K562 (cell line): ENCODE data around the gene ASB2. TPM values are rescaled to one million over a fixed set of nuclear protein-coding genes. Genes with fewer than 3 reads are reported as not detected.

Experiments
- ATAC-seq: fragments of 200-7000 bp; cut with Tn5 transposase; 3 replicates; pipeline ENCODE4 v1.9.1; 2020; ENCODE audit warnings: moderate library complexity
- BruUV-seq: library from RNA; stranded (reverse); fragments of 400-500 nt; replicated peaks from 2 replicates; lab custom pipeline; 2021; lab: Mats Ljungman, UMichigan
- CTCF ChIA-PET: fragments of 300-600 bp; formaldehyde crosslinking; extraction: SDS; loops from one replicate; lab custom pipeline; 2021; ENCODE audit warnings: low intra/inter-chr PET ratio; lab: Yijun Ruan, JAX
- POLR2A ChIA-PET: fragments of 300-600, 350-650 bp; sonication (Branson Sonifier 250); formaldehyde crosslinking; extraction: SDS; loops from one replicate; lab custom pipeline; 2021; ENCODE audit warnings: antibody characterized with exemption, inconsistent platforms; lab: Yijun Ruan, JAX
- DNase-seq, 4 experiments: peaks; one replicate each; pipeline versions ENCODE4 v3.0.0 to v3.0.0-alpha.2; 2011 to 2018; ENCODE audit warnings: low spot score in 3 of 4, mixed read lengths in 3 of 4; ENCODE audit errors: extremely low read depth in 1 of 4
- FAIRE-seq: peaks from 2 replicates; lab custom pipeline; 2011; peaks lifted over from hg19 to GRCh38; lab: Jason Lieb, UNC
- H2AFZ ChIP-seq: 2 replicates; pipeline ENCODE4 v1.6.0; 2011; ENCODE audit warnings: low read depth, low read length, control low read depth, inconsistent platforms
- H3K27ac ChIP-seq: fragments of 200-600 bp; 3 replicates; pipeline ENCODE4 v1.8.0; 2011; ENCODE audit warnings: low read depth, mild to moderate bottlenecking, control low read depth, inconsistent platforms, low read length, moderate library complexity, mixed read lengths; ENCODE audit errors: extremely low read depth
- H3K27me3 ChIP-seq, 2 experiments: fragments of 300-600 bp in 1 of 2; 2 replicates in 1 of 2; 3 replicates in 1 of 2; pipeline versions ENCODE4 v1.6.0 to v1.8.0; 2011; ENCODE audit warnings: inconsistent platforms in 2 of 2, low read length in 2 of 2, mild to moderate bottlenecking in 1 of 2, mixed read lengths in 1 of 2, moderate library complexity in 1 of 2; ENCODE audit not compliant: control insufficient read depth in 2 of 2, insufficient read depth in 2 of 2
- H3K36me3 ChIP-seq: fragments of 300-600 bp; 3 replicates; pipeline ENCODE4 v1.8.0; 2011; ENCODE audit warnings: mild to moderate bottlenecking, low read length, inconsistent platforms; ENCODE audit not compliant: control insufficient read depth, insufficient read depth
- H3K4me1 ChIP-seq, 2 experiments: fragments of 200-600 bp in 1 of 2; replicated peaks in 1 of 2; 2 replicates in 1 of 2; 3 replicates in 1 of 2; pipeline versions ENCODE4 v1.5.1 to v1.8.0; 2011; ENCODE audit warnings: inconsistent platforms in 2 of 2, low read length in 2 of 2, mild to moderate bottlenecking in 1 of 2, mixed read lengths in 1 of 2, moderate library complexity in 1 of 2; ENCODE audit not compliant: control insufficient read depth in 2 of 2, insufficient read depth in 2 of 2
- H3K4me2 ChIP-seq: 2 replicates; pipeline ENCODE4 v1.6.1; 2011; ENCODE audit warnings: low read length, control low read depth, inconsistent platforms, mixed read lengths; ENCODE audit not compliant: insufficient read depth
- H3K4me3 ChIP-seq: fragments of 200-600 bp; sonication (generic), shearing (Covaris generic); 2 replicates; pipeline ENCODE4 v1.5.1; 2016; ENCODE audit warnings: control low read depth, inconsistent platforms
- H3K79me2 ChIP-seq: fragments of 200-600 bp; 3 replicates; pipeline ENCODE4 v1.8.0; 2011; ENCODE audit warnings: low read length, inconsistent platforms; ENCODE audit not compliant: control insufficient read depth, insufficient read depth
- H3K9ac ChIP-seq, 2 experiments: 2 replicates each; pipeline versions ENCODE4 v1.6.0 to v1.6.1; 2011; ENCODE audit warnings: low read depth in 2 of 2, low read length in 2 of 2, control low read depth in 1 of 2, inconsistent platforms in 1 of 2, mild to moderate bottlenecking in 1 of 2, mixed read lengths in 1 of 2; ENCODE audit not compliant: insufficient read depth in 1 of 2
- H3K9me1 ChIP-seq: one replicate; pipeline ENCODE4 v1.6.0; 2011; ENCODE audit warnings: inconsistent platforms, mild to moderate bottlenecking, low read length, moderate library complexity; ENCODE audit not compliant: control insufficient read depth, insufficient read depth
- H3K9me3 ChIP-seq: replicated peaks from 2 replicates; pipeline ENCODE4 v1.5.1; 2011; ENCODE audit warnings: low read depth, low read length, inconsistent platforms; ENCODE audit not compliant: control insufficient read depth, insufficient read depth
- H4K20me1 ChIP-seq: replicated peaks from 2 replicates; pipeline ENCODE4 v1.6.1; 2011; ENCODE audit warnings: low read length, inconsistent platforms, mixed read lengths; ENCODE audit not compliant: control insufficient read depth, insufficient read depth
- GABPA ChIP-seq: fragments of 200-800 bp; sonication (Bioruptor generic); conservative IDR thresholded peaks from 2 replicates; pipeline ENCODE4 v1.6.1; 2016; ENCODE audit warnings: low read depth, missing genetic modification characterization, missing compliant biosample characterization
- GATAD2B ChIP-seq: fragments of 450-650 bp; IDR thresholded peaks from 2 replicates; pipeline ENCODE4 v1.6.1; 2017; ENCODE audit warnings: mild to moderate bottlenecking, borderline replicate concordance
- NR2C2 ChIP-seq, 2 experiments: fragments of 200-800 bp in 1 of 2; sonication (Bioruptor generic) in 1 of 2; sonication (generic) in 1 of 2; formaldehyde crosslinking in 1 of 2; IDR thresholded peaks; 2 replicates each; pipeline versions ENCODE4 v1.6.1 to v1.8.0; 2016 to 2022; ENCODE audit warnings: mild to moderate bottlenecking in 1 of 2, missing compliant biosample characterization in 1 of 2, missing genetic modification characterization in 1 of 2, missing genetic modification reagents in 1 of 2
- WGBS: fragments of 100-300 bp; shearing (Covaris generic); methylation state at CpG from one replicate; pipeline ENCODE4 v1.1.6; 2016; ENCODE audit warnings: low coverage, mixed read lengths; ENCODE audit not compliant: insufficient coverage; ENCODE audit errors: missing lambda C conversion rate; 5-methylcytosine and 5-hydroxymethylcytosine counted together
- in situ Hi-C: fragments of 300-500 bp; cut with MboI; formaldehyde crosslinking; loops from 4 replicates; pipeline ENCODE4 v1.15.0; 2018; ENCODE audit warnings: inconsistent platforms, mixed read lengths
- intact Hi-C: fragments of 100-400 bp; cut with micrococcal nuclease; formaldehyde crosslinking; loops from 2 replicates; pipeline ENCODE4 v1.14.2; 2022
- polyA plus RNA-seq, 8 experiments: library from polyadenylated mRNA; depleted of rRNA in 4 of 8; stranded (reverse) in 5 of 8; unstranded in 3 of 8; fragments of >200 nt; fragmentation: Nextera tagmentation in 2 of 8; fragmentation: Illumina TruSeq in 1 of 8; extraction: Ambion mirVana in 2 of 8; extraction: Trizol in 1 of 8; gene quantifications; 2 replicates each; pipeline versions ENCODE4 v1.2.1 to v1.2.3, GENCODE V29; 2011 to 2014; ENCODE audit warnings: inconsistent platforms in 1 of 8, missing spikeins in 1 of 8
- total RNA-seq, 7 experiments: library from RNA; depleted of rRNA in 6 of 7; stranded (reverse); fragments of >200 nt in 6 of 7; fragmentation: Illumina TruSeq in 2 of 7; extraction: Trizol in 2 of 7; gene quantifications; 2 replicates each; pipeline versions ENCODE4 v1.2.1 to v1.2.3, GENCODE V29; 2011 to 2021; ENCODE audit warnings: low replicate concordance in 1 of 7
- TF ChIP-seq, protein P1 (sequence below), 2 experiments: fragments of 450-650 bp; formaldehyde crosslinking in 1 of 2; IDR thresholded peaks; 2 replicates each; pipeline versions ENCODE4 v1.4.0 to v1.6.1; 2014 to 2020; ENCODE audit warnings: mild to moderate bottlenecking in 2 of 2, borderline replicate concordance in 1 of 2, low read depth in 1 of 2

ASB2 gene
- total and polyA plus RNA-seq, 9 of the 15 experiments (the other 6 are each of a cell fraction or from before 2014, with no cell fraction given) = not detected

- Histone ChIP-seq H4K20me1 (no peaks in the 10 kb centered on the region), H3K9me1 (no peaks in the 10 kb centered on the region), H3K4me1 (peaks cover 0 to 8% of the 10 kb centered on the region in 2 experiments; a peak in 1 of 5 replicates), H3K4me3 (no peak overlapping the region), H2AFZ (no peak overlapping the region), H3K27me3 (peaks cover 0 to 8% of the 10 kb centered on the region in 2 experiments; a peak in 2 of 5 replicates), H3K79me2 (no peaks in the 10 kb centered on the region), H3K9ac (no peak overlapping the region), H3K27ac (no peak overlapping the region), H3K4me2 (no peak overlapping the region), H3K36me3 (no peaks in the 10 kb centered on the region), H3K9me3 (no peaks in the 10 kb centered on the region)
- FAIRE-seq = no peak
- ATAC-seq = no peak; the same call in 2 of the 3 replicates
- ChIA-PET CTCF (no interaction called here), POLR2A (no interaction called here)
- BruUV-seq = no TSS peak
- in situ Hi-C loops = no loop called here
- 0 out of 2 replicates have a peak, but pooled peaks have one; percentile 15 for TF ChIP-seq GABPA (tag)
- no peak for TF ChIP-seq GATAD2B
- TF ChIP-seq NR2C2 (CRISPR knock-in tag; IDR thresholded peaks at IDR 0.05) = no peak
- TF ChIP-seq NR2C2 (tag; IDR thresholded peaks at IDR 0.05) = peak; percentile 31; the same call in 1 of the 2 replicates
- TF ChIP-seq, protein P1, sequence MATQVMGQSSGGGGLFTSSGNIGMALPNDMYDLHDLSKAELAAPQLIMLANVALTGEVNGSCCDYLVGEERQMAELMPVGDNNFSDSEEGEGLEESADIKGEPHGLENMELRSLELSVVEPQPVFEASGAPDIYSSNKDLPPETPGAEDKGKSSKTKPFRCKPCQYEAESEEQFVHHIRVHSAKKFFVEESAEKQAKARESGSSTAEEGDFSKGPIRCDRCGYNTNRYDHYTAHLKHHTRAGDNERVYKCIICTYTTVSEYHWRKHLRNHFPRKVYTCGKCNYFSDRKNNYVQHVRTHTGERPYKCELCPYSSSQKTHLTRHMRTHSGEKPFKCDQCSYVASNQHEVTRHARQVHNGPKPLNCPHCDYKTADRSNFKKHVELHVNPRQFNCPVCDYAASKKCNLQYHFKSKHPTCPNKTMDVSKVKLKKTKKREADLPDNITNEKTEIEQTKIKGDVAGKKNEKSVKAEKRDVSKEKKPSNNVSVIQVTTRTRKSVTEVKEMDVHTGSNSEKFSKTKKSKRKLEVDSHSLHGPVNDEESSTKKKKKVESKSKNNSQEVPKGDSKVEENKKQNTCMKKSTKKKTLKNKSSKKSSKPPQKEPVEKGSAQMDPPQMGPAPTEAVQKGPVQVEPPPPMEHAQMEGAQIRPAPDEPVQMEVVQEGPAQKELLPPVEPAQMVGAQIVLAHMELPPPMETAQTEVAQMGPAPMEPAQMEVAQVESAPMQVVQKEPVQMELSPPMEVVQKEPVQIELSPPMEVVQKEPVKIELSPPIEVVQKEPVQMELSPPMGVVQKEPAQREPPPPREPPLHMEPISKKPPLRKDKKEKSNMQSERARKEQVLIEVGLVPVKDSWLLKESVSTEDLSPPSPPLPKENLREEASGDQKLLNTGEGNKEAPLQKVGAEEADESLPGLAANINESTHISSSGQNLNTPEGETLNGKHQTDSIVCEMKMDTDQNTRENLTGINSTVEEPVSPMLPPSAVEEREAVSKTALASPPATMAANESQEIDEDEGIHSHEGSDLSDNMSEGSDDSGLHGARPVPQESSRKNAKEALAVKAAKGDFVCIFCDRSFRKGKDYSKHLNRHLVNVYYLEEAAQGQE (IDR thresholded peaks at IDR 0.05; ENCODE audit: borderline replicate concordance) = peak; percentile 39; the same call in 1 of the 2 replicates
- TF ChIP-seq, protein P1 (CRISPR knock-in tag; IDR thresholded peaks at IDR 0.05; ENCODE audit: low read depth) = no peak
- DNase-seq = no peak
- WGBS = 0% methylated on average over 11 of the region's 16 CpGs
- intact Hi-C loops = no loop called here
These were observed 13.4 kb downstream of the ASB2 start for GRCh38 chr14:93962701-93963601.
